GM23338 (cell line): Measurements from ENCODE around the gene MEOX1. TPM values are rescaled to one million over a fixed set of nuclear protein-coding genes. Genes with fewer than 3 reads are reported as not detected.

ENCODE experiments used
- ATAC-seq: fragments of 200-7000 bp; cut with Tn5 transposase; 3 replicates; pipeline ENCODE4 v1.9.1; 2020
- DNase-seq: peaks from one replicate; pipeline ENCODE4 v3.0.0-alpha.2; 2015; ENCODE audit warnings: low spot score
- H2AFZ ChIP-seq: fragments of 200-600 bp; sonication (generic); 2 replicates; pipeline ENCODE4 v1.8.0; 2016; ENCODE audit warnings: antibody characterized with exemption, mild to moderate bottlenecking, moderate library complexity
- H3F3A ChIP-seq: fragments of 200-600 bp; sonication (generic); replicated peaks from 2 replicates; pipeline ENCODE4 v1.8.0; 2017; ENCODE audit warnings: antibody characterized with exemption, mixed run types, low read depth
- H3K27ac ChIP-seq: fragments of 200-600 bp; sonication (generic); 2 replicates; pipeline ENCODE4 v1.6.1; 2016; ENCODE audit warnings: low read depth
- H3K27me3 ChIP-seq: fragments of 200-600 bp; sonication (generic); 2 replicates; pipeline ENCODE4 v1.8.0; 2016; ENCODE audit warnings: mild to moderate bottlenecking, mixed run types, moderate library complexity; ENCODE audit not compliant: insufficient read depth
- H3K36me3 ChIP-seq: fragments of 200-600 bp; sonication (generic); 2 replicates; pipeline ENCODE4 v1.8.0; 2016; ENCODE audit warnings: mild to moderate bottlenecking; ENCODE audit not compliant: insufficient read depth
- H3K4me1 ChIP-seq: fragments of 200-600 bp; sonication (generic); 2 replicates; pipeline ENCODE4 v1.8.0; 2016; ENCODE audit warnings: mild to moderate bottlenecking, moderate library complexity; ENCODE audit not compliant: insufficient read depth
- H3K4me2 ChIP-seq: fragments of 200-600 bp; sonication (generic); 2 replicates; pipeline ENCODE4 v1.7.1; 2017; ENCODE audit warnings: mixed run types
- H3K4me3 ChIP-seq: fragments of 200-600 bp; sonication (generic); 2 replicates; pipeline ENCODE4 v1.6.1; 2016; ENCODE audit warnings: mixed run types
- H3K79me2 ChIP-seq: fragments of 200-600 bp; sonication (generic); replicated peaks from 2 replicates; pipeline ENCODE4 v1.8.0; 2017; ENCODE audit warnings: mild to moderate bottlenecking; ENCODE audit not compliant: insufficient read depth
- H3K9me2 ChIP-seq: fragments of 200-600 bp; sonication (generic); 2 replicates; pipeline ENCODE4 v1.8.0; 2017; ENCODE audit not compliant: insufficient read depth
- H4K20me1 ChIP-seq: fragments of 200-600 bp; sonication (generic); replicated peaks from 2 replicates; pipeline ENCODE4 v1.8.0; 2017; ENCODE audit warnings: mild to moderate bottlenecking; ENCODE audit not compliant: insufficient read depth
- H3K27ac Mint-ChIP-seq: 2 replicates; pipeline ENCODE4 v1.8.0; 2020; ENCODE audit warnings: inconsistent platforms, mild to moderate bottlenecking, moderate library complexity, mixed read lengths
- H3K27me3 Mint-ChIP-seq: 3 replicates; pipeline ENCODE4 v1.8.0; 2022; ENCODE audit warnings: low read depth, mild to moderate bottlenecking, moderate library complexity, mixed read lengths, inconsistent platforms; ENCODE audit not compliant: insufficient read depth, poor library complexity
- H3K36me3 Mint-ChIP-seq: 3 replicates; pipeline ENCODE4 v1.8.0; 2021; ENCODE audit warnings: low read depth, mild to moderate bottlenecking, inconsistent platforms, moderate library complexity, mixed read lengths
- H3K4me1 Mint-ChIP-seq: 3 replicates; pipeline ENCODE4 v1.8.0; 2020; ENCODE audit warnings: mild to moderate bottlenecking, inconsistent platforms, mixed read lengths
- H3K4me3 Mint-ChIP-seq: 3 replicates; pipeline ENCODE4 v1.8.0; 2021; ENCODE audit warnings: moderate library complexity, mild to moderate bottlenecking, inconsistent platforms, mixed read lengths
- H3K9me3 Mint-ChIP-seq: 3 replicates; pipeline ENCODE4 v1.8.0; 2020; ENCODE audit warnings: moderate library complexity, mild to moderate bottlenecking, inconsistent platforms, mixed read lengths
- CREB1 ChIP-seq: fragments of 250-450 bp; sonication (Bioruptor Pico); IDR thresholded peaks from 2 replicates; pipeline ENCODE4 v1.5.0; 2020; ENCODE audit warnings: low read depth, mild to moderate bottlenecking, moderate library complexity
- EZH2 ChIP-seq: fragments of 200-600 bp; sonication (generic); IDR thresholded peaks from one replicate; pipeline ENCODE4 v1.8.0; 2017; ENCODE audit warnings: antibody characterized with exemption, mild to moderate bottlenecking, low read depth; ENCODE audit not compliant: unreplicated experiment
- EZH2phosphoT487 ChIP-seq: fragments of 200-600 bp; sonication (generic); IDR thresholded peaks from one replicate; pipeline ENCODE4 v1.8.1; 2018; ENCODE audit warnings: antibody characterized with exemption; ENCODE audit not compliant: unreplicated experiment
- JUNB ChIP-seq: IDR thresholded peaks from one replicate; pipeline ENCODE4 v1.6.1; 2016; ENCODE audit warnings: antibody characterized with exemption; ENCODE audit not compliant: unreplicated experiment
- NANOG ChIP-seq: IDR thresholded peaks from 2 replicates; pipeline ENCODE4 v1.6.1; 2016; ENCODE audit warnings: antibody characterized with exemption, borderline replicate concordance
- POLR2AphosphoS5 ChIP-seq: IDR thresholded peaks from 2 replicates; pipeline ENCODE4 v1.6.1; 2016; ENCODE audit warnings: antibody characterized with exemption, low read depth
- STAT1 ChIP-seq: IDR thresholded peaks from one replicate; pipeline ENCODE4 v1.6.1; 2016; ENCODE audit warnings: antibody characterized with exemption; ENCODE audit not compliant: unreplicated experiment
- ZNF114 ChIP-seq: fragments of 250-450 bp; sonication (Bioruptor Pico); IDR thresholded peaks from 2 replicates; pipeline ENCODE4 v1.5.0; 2020; ENCODE audit warnings: mild to moderate bottlenecking, moderate library complexity
- ZNF331 ChIP-seq: fragments of 250-450 bp; sonication (Bioruptor Pico); IDR thresholded peaks from 2 replicates; pipeline ENCODE4 v1.5.0; 2020; ENCODE audit warnings: low read depth, mild to moderate bottlenecking, moderate library complexity
- polyA plus RNA-seq: library from polyadenylated mRNA; unstranded; fragments of >200 nt; fragmentation: Nextera tagmentation; extraction: Ambion mirVana; gene quantifications from 2 replicates; pipeline ENCODE4 v1.2.1, GENCODE V29; 2016
- total RNA-seq: library from RNA; depleted of rRNA; stranded (reverse); fragments of >200 nt; shearing (Covaris generic); gene quantifications from 2 replicates; pipeline ENCODE4 v1.2.3, GENCODE V29; 2014
- TF ChIP-seq, protein P1 (sequence below): IDR thresholded peaks from one replicate; pipeline ENCODE4 v1.6.1; 2018; ENCODE audit warnings: antibody characterized with exemption; ENCODE audit not compliant: unreplicated experiment
- TF ChIP-seq, protein P2 (sequence below): IDR thresholded peaks from 2 replicates; pipeline ENCODE4 v1.6.1; 2016; ENCODE audit warnings: antibody characterized with exemption
- TF ChIP-seq, protein P3 (sequence below): fragments of 250-450 bp; sonication (Bioruptor Pico); IDR thresholded peaks from 2 replicates; pipeline ENCODE4 v1.5.0; 2020; ENCODE audit warnings: mild to moderate bottlenecking, moderate library complexity
- TF ChIP-seq, protein P4 (sequence below), 2 experiments: fragments of 200-600 bp in 1 of 2; sonication (generic) in 1 of 2; conservative IDR thresholded peaks; 2 replicates each; pipeline versions ENCODE4 v1.5.1 to v1.6.1; 2016 to 2017; ENCODE audit warnings: antibody characterized with exemption in 2 of 2, low read depth in 2 of 2, mild to moderate bottlenecking in 2 of 2, moderate library complexity in 1 of 2

The MEOX1 gene
- total and polyA plus RNA-seq, 2 experiments from 2014 or later: not detected

DNA sequence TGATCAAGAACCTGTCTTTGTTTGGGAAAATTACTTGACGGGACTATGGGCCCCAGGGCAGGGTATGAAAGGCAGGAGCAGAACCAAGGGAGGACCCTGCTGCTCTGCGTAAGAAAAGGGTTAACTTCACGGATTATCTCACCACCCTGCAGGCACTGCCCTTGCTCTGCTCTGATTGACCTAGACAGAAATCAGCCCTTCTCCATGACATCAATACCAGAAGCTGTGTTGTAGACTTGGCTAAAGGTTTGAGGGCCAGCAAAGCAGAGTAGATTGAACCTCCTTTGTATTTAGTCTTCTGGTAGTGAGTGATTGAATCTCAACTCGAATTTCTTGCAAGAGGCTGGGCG lies 62.7 kb downstream of the MEOX1 start:
- no peak for TF ChIP-seq POLR2AphosphoS5
- TF ChIP-seq STAT1: no peak
- TF ChIP-seq, protein P1, sequence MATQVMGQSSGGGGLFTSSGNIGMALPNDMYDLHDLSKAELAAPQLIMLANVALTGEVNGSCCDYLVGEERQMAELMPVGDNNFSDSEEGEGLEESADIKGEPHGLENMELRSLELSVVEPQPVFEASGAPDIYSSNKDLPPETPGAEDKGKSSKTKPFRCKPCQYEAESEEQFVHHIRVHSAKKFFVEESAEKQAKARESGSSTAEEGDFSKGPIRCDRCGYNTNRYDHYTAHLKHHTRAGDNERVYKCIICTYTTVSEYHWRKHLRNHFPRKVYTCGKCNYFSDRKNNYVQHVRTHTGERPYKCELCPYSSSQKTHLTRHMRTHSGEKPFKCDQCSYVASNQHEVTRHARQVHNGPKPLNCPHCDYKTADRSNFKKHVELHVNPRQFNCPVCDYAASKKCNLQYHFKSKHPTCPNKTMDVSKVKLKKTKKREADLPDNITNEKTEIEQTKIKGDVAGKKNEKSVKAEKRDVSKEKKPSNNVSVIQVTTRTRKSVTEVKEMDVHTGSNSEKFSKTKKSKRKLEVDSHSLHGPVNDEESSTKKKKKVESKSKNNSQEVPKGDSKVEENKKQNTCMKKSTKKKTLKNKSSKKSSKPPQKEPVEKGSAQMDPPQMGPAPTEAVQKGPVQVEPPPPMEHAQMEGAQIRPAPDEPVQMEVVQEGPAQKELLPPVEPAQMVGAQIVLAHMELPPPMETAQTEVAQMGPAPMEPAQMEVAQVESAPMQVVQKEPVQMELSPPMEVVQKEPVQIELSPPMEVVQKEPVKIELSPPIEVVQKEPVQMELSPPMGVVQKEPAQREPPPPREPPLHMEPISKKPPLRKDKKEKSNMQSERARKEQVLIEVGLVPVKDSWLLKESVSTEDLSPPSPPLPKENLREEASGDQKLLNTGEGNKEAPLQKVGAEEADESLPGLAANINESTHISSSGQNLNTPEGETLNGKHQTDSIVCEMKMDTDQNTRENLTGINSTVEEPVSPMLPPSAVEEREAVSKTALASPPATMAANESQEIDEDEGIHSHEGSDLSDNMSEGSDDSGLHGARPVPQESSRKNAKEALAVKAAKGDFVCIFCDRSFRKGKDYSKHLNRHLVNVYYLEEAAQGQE: no peak
- no peak for TF ChIP-seq CREB1 (CRISPR knock-in tag)
- no peak for TF ChIP-seq EZH2phosphoT487
- TF ChIP-seq, protein P2, sequence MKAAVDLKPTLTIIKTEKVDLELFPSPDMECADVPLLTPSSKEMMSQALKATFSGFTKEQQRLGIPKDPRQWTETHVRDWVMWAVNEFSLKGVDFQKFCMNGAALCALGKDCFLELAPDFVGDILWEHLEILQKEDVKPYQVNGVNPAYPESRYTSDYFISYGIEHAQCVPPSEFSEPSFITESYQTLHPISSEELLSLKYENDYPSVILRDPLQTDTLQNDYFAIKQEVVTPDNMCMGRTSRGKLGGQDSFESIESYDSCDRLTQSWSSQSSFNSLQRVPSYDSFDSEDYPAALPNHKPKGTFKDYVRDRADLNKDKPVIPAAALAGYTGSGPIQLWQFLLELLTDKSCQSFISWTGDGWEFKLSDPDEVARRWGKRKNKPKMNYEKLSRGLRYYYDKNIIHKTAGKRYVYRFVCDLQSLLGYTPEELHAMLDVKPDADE: no peak
- no peak for TF ChIP-seq JUNB
- no peak for TF ChIP-seq ZNF114 (CRISPR knock-in tag)
- TF ChIP-seq EZH2: no peak
- TF ChIP-seq, protein P3, sequence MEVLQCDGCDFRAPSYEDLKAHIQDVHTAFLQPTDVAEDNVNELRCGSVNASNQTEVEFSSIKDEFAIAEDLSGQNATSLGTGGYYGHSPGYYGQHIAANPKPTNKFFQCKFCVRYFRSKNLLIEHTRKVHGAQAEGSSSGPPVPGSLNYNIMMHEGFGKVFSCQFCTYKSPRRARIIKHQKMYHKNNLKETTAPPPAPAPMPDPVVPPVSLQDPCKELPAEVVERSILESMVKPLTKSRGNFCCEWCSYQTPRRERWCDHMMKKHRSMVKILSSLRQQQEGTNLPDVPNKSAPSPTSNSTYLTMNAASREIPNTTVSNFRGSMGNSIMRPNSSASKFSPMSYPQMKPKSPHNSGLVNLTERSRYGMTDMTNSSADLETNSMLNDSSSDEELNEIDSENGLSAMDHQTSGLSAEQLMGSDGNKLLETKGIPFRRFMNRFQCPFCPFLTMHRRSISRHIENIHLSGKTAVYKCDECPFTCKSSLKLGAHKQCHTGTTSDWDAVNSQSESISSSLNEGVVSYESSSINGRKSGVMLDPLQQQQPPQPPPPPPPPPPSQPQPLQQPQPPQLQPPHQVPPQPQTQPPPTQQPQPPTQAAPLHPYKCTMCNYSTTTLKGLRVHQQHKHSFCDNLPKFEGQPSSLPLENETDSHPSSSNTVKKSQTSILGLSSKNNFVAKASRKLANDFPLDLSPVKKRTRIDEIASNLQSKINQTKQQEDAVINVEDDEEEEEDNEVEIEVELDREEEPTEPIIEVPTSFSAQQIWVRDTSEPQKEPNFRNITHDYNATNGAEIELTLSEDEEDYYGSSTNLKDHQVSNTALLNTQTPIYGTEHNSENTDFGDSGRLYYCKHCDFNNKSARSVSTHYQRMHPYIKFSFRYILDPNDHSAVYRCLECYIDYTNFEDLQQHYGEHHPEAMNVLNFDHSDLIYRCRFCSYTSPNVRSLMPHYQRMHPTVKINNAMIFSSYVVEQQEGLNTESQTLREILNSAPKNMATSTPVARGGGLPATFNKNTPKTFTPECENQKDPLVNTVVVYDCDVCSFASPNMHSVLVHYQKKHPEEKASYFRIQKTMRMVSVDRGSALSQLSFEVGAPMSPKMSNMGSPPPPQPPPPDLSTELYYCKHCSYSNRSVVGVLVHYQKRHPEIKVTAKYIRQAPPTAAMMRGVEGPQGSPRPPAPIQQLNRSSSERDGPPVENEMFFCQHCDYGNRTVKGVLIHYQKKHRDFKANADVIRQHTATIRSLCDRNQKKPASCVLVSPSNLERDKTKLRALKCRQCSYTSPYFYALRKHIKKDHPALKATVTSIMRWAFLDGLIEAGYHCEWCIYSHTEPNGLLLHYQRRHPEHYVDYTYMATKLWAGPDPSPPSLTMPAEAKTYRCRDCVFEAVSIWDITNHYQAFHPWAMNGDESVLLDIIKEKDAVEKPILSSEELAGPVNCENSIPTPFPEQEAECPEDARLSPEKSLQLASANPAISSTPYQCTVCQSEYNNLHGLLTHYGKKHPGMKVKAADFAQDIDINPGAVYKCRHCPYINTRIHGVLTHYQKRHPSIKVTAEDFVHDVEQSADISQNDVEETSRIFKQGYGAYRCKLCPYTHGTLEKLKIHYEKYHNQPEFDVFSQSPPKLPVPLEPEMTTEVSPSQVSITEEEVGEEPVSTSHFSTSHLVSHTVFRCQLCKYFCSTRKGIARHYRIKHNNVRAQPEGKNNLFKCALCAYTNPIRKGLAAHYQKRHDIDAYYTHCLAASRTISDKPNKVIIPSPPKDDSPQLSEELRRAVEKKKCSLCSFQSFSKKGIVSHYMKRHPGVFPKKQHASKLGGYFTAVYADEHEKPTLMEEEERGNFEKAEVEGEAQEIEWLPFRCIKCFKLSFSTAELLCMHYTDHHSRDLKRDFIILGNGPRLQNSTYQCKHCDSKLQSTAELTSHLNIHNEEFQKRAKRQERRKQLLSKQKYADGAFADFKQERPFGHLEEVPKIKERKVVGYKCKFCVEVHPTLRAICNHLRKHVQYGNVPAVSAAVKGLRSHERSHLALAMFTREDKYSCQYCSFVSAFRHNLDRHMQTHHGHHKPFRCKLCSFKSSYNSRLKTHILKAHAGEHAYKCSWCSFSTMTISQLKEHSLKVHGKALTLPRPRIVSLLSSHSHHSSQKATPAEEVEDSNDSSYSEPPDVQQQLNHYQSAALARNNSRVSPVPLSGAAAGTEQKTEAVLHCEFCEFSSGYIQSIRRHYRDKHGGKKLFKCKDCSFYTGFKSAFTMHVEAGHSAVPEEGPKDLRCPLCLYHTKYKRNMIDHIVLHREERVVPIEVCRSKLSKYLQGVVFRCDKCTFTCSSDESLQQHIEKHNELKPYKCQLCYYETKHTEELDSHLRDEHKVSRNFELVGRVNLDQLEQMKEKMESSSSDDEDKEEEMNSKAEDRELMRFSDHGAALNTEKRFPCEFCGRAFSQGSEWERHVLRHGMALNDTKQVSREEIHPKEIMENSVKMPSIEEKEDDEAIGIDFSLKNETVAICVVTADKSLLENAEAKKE (CRISPR knock-in tag): no peak
- TF ChIP-seq, protein P4, sequence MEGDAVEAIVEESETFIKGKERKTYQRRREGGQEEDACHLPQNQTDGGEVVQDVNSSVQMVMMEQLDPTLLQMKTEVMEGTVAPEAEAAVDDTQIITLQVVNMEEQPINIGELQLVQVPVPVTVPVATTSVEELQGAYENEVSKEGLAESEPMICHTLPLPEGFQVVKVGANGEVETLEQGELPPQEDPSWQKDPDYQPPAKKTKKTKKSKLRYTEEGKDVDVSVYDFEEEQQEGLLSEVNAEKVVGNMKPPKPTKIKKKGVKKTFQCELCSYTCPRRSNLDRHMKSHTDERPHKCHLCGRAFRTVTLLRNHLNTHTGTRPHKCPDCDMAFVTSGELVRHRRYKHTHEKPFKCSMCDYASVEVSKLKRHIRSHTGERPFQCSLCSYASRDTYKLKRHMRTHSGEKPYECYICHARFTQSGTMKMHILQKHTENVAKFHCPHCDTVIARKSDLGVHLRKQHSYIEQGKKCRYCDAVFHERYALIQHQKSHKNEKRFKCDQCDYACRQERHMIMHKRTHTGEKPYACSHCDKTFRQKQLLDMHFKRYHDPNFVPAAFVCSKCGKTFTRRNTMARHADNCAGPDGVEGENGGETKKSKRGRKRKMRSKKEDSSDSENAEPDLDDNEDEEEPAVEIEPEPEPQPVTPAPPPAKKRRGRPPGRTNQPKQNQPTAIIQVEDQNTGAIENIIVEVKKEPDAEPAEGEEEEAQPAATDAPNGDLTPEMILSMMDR (conservative IDR thresholded peaks at IDR 0.05; ENCODE audit: low read depth in 2 of 2): no peak
- TF ChIP-seq NANOG: no peak
- no peak for TF ChIP-seq ZNF331 (CRISPR knock-in tag)
- H3K27ac Mint-ChIP-seq: 0 out of 2 replicates have a peak overlapping the region, but pooled peaks have one; percentile 26
- H3K36me3 Mint-ChIP-seq: no peaks in the 10 kb centered on the region
- ATAC-seq (peak; percentile 84), DNase-seq (no peak)
- H3K4me2 ChIP-seq: no peak overlapping the region
- no peaks in the 10 kb centered on the region for H3K9me2 ChIP-seq
- H3K79me2 ChIP-seq: no peaks in the 10 kb centered on the region
- no peaks in the 10 kb centered on the region for H3K36me3 ChIP-seq
- H3K4me3 Mint-ChIP-seq: no peak overlapping the region
- H3F3A ChIP-seq: no peaks in the 10 kb centered on the region
- no peak overlapping the region for H3K4me3 ChIP-seq
- no peak overlapping the region for H2AFZ ChIP-seq
- H3K4me1 Mint-ChIP-seq: peaks cover 3% of the 10 kb centered on the region; the same call in 2 of the 3 replicates
- no peaks in the 10 kb centered on the region; the same call in 2 of the 3 replicates for H3K9me3 Mint-ChIP-seq
- H3K27me3 Mint-ChIP-seq: peaks cover 7% of the 10 kb centered on the region
- no peaks in the 10 kb centered on the region for H3K27me3 ChIP-seq
- no peak overlapping the region for H3K27ac ChIP-seq
- no peaks in the 10 kb centered on the region for H4K20me1 ChIP-seq
- H3K4me1 ChIP-seq: 0 out of 2 replicates have a peak, but pooled peaks cover 4% of the 10 kb centered on the region
